Measurements from ENCODE around the gene MAGEA2B.
"Not testable (repeated sequence)": the region's sequence is repeated elsewhere in the genome, so short reads cannot be mapped to it uniquely, and the experiment has no call there.

- TF ChIP-seq, protein P1, sequence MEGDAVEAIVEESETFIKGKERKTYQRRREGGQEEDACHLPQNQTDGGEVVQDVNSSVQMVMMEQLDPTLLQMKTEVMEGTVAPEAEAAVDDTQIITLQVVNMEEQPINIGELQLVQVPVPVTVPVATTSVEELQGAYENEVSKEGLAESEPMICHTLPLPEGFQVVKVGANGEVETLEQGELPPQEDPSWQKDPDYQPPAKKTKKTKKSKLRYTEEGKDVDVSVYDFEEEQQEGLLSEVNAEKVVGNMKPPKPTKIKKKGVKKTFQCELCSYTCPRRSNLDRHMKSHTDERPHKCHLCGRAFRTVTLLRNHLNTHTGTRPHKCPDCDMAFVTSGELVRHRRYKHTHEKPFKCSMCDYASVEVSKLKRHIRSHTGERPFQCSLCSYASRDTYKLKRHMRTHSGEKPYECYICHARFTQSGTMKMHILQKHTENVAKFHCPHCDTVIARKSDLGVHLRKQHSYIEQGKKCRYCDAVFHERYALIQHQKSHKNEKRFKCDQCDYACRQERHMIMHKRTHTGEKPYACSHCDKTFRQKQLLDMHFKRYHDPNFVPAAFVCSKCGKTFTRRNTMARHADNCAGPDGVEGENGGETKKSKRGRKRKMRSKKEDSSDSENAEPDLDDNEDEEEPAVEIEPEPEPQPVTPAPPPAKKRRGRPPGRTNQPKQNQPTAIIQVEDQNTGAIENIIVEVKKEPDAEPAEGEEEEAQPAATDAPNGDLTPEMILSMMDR (conservative IDR thresholded peaks at IDR 0.05; ENCODE audit: low read length): not testable (repeated sequence)
- TF ChIP-seq EZH2phosphoT487 (IDR thresholded peaks at IDR 0.05; ENCODE audit: borderline replicate concordance): not testable (repeated sequence)
Observed at GRCh38 chrX:152713815-152714787, at the start of gene MAGEA2B.

Data from Loucy (cell line).